HUES48 (cell line): ENCODE data around the gene UQCRH.
"Not testable (repeated sequence)": the region's sequence is repeated elsewhere in the genome, so short reads cannot be mapped to it uniquely, and the experiment has no call there.

Experiments
- H3K27ac ChIP-seq: one replicate; pipeline ENCODE4 v1.7.0; 2013; ENCODE audit warnings: low read depth, low read length, inconsistent platforms
- H3K27me3 ChIP-seq: 2 replicates; pipeline ENCODE4 v1.6.1; 2013; ENCODE audit warnings: mild to moderate bottlenecking, low read length; ENCODE audit not compliant: control insufficient read depth, insufficient read depth
- H3K36me3 ChIP-seq: 2 replicates; pipeline ENCODE4 v1.6.1; 2013; ENCODE audit warnings: low read length; ENCODE audit not compliant: control insufficient read depth, insufficient read depth
- H3K4me1 ChIP-seq: 2 replicates; pipeline ENCODE4 v1.6.1; 2013; ENCODE audit warnings: mild to moderate bottlenecking, low read length; ENCODE audit not compliant: control insufficient read depth, insufficient read depth
- H3K4me3 ChIP-seq: 2 replicates; pipeline ENCODE4 v1.5.1; 2013; ENCODE audit warnings: mild to moderate bottlenecking, low read depth, low read length
- H3K9ac ChIP-seq: 2 replicates; pipeline ENCODE4 v1.6.1; 2013; ENCODE audit warnings: mild to moderate bottlenecking, low read depth, low read length, moderate library complexity
- H3K9me3 ChIP-seq: 2 replicates; pipeline ENCODE4 v1.6.1; 2013; ENCODE audit warnings: low read length; ENCODE audit not compliant: control insufficient read depth, insufficient read depth

Gene UQCRH

DNA sequence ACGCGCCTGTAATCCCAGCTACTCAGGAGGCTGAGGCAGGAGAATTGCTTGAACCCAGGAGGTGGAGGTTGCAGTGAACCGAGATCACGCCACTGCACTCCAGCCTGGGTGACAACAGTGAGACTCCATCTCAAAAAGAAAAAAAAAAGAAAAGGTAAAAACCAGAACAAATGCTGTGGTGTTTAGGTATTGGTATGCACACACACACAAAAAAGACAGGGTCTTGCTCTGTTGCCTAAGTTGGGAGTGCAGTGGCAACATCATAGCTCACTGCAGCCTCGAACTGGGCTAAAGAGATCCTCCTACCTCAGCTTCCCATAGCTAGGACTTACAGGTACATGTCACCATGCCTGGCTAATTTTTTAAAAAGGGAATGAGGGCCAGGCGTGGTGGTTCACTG, 15.8 kb downstream of the UQCRH start:
- H3K4me3 ChIP-seq, H3K9me3 ChIP-seq, H3K27me3 ChIP-seq, H3K4me1 ChIP-seq, H3K9ac ChIP-seq, H3K27ac ChIP-seq: not testable (repeated sequence)
- peaks cover 29% of the 10 kb centered on the region for H3K36me3 ChIP-seq

DNA sequence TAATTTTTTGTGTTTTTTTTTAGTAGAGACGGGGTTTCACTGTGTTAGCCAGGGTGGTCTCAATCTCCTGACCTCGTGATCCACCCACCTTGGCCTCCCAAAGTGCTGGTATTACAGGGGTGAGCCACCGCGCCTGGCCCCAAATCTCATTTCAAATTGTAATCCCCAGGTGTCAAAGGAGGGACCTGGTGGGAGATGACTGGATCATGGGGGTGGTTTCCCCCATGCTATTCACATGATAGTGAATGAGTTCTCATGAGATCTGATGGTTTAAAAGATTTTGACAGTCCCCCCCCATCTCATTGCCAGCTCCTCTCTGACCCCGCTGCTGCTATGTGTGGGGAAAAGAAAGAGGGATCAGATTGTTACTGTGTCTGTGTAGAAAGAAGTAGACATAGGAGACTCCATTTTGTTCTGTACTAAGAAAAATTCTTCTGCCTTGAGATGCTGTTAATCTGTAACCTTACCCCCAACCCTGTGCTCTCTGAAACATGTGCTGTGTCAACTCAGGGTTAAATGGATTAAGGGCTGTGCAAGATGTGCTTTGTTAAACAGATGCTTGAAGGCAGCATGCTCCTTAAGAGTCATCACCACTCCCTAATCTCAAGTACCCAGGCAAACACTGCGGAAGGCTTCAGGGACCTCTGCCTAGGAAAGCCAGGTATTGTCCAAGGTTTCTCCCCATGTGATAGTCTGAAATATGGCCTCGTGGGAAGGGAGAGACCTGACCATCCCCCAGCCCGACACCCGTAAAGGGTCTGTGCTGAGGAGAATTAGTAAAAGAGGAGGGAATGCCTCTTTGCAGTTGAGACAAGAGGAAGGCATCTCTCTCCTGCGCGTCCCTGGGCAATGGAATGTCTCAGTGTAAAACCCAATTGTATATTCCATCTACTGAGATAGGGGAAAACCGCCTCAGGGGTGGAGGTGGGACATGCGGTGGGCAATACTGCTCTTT, 16.7 kb downstream of the UQCRH start:
- H3K4me3 ChIP-seq, H3K9me3 ChIP-seq, H3K4me1 ChIP-seq, H3K27me3 ChIP-seq, H3K9ac ChIP-seq: not testable (repeated sequence)
- H3K27ac ChIP-seq: peak overlapping the region; percentile 59
- H3K36me3 ChIP-seq: peaks cover 22% of the 10 kb centered on the region

DNA sequence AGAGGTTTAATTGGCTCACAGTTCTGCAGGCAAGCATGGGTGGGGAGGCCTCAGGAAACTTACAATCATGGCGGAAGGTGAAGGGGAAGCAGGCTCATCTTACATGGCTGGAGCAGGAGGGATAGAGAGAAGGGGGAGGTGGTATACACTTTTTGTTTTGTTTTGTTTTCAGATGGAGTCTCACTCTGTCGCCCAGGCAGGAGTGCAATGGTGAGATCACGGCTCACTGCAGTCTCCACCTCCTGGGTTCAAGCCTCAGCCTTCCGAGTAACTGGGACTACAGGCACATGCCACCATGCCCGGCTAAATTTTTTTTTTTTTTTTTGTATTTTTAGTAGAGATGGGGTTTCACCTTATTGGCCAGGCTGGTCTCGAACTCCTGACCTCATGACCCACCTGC, 18.7 kb downstream of the UQCRH start:
- not testable (repeated sequence) for H3K4me1 ChIP-seq

DNA sequence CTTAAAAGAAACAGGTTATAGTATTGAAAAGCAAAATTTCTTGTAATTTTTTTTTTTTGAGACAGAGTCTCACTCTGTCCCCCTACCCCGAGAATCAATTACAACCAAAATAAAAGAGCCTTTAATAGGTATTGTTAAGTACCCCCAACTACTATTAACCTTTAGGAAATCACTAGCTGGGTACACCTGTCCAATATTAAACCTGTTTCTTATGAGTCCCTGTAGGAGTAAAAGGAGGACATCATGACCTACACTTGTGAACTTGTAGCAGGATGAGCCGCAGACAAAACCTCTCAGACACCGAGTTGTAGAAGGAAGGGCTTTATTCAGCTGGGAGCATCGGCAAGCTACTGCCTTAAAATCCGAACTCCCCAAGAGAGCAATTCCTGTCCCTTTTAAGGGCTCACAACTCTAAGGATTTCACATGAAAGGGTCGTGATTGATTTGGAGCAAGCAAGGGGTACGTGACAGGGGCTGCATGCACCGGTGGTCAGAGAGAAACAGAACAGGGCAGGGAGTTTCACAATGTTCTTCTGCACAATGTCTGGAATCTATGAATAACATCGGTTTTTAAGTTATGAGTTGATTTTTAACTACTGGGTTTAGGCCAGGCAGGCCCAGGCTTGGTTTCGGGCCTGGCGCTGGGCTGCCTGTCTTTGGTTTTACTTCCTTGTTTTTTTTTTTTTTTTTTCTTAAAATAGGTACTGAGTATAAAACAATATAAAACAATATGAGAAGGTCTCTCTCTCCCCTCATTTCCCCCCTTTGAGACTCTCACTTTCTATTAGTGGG, 22.0 kb downstream of the UQCRH start:
- not testable (repeated sequence) for H3K9ac ChIP-seq, H3K36me3 ChIP-seq, H3K27ac ChIP-seq, H3K9me3 ChIP-seq, H3K4me3 ChIP-seq, H3K27me3 ChIP-seq
- peaks cover 22% of the 10 kb centered on the region for H3K4me1 ChIP-seq

More for the DNA sequence above, 18.7 kb downstream of the UQCRH start:
- not testable (repeated sequence) for H3K27me3 ChIP-seq, H3K36me3 ChIP-seq, H3K9ac ChIP-seq, H3K4me3 ChIP-seq, H3K9me3 ChIP-seq, H3K27ac ChIP-seq

DNA sequence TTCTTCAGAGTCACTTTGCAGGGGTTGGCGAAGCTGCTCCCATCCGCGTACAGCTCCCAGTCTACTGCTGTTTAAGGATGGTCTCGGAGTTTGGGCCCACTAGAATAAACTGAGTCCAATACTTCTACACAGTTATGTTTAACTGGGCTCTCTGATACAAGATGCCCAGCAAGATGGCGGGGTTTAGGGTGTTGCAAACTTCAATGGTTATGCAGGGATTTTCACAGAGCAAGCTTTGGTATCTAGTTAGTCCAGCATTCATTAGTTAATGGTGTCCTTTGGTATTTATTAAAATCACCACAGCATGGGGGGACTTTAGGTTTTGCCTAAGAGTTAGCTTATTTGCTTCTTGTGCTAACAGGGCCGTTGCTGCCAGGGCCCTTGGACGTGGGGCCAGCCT, 24.7 kb downstream of the UQCRH start:
- peaks cover 23% of the 10 kb centered on the region for H3K4me1 ChIP-seq
- H3K9ac ChIP-seq, H3K4me3 ChIP-seq, H3K27ac ChIP-seq, H3K27me3 ChIP-seq, H3K9me3 ChIP-seq, H3K36me3 ChIP-seq: not testable (repeated sequence)

DNA sequence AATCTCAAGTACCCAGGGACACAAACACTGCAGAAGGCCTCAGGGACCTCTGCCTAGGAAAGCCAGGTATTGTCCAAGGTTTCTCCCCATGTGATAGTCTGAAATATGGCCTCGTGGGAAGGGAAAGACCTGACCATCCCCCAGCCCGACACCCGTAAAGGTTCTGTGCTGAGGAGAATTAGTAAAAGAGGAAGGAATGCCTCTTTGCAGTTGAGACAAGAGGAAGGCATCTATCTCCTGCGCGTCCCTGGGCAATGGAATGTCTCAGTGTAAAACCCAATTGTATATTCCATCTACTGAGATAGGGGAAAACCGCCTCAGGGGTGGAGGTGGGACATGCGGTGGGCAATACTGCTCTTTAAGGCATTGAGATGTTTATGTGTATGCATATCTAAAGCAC, 26.3 kb downstream of the UQCRH start:
- H3K4me1 ChIP-seq: peaks cover 23% of the 10 kb centered on the region

DNA sequence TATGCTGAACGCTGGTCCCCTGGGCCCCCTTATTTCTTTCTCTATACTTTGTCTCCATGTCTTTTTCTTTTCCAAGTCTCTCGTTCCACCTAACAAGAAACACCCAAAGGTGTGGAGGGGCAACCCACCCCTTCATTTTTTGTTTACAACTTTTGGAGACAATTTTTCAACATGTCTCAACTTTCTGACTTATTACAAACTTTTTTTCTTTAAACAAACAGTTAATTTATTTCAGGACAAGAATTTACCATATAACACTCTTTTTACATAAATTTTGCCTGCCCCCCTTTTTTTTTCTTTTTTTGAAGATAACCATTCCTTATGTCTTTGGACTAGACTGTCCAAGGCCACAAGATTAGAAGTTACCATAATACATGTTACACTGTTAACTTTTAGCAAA, 26.9 kb downstream of the UQCRH start:
- H3K9ac ChIP-seq, H3K4me3 ChIP-seq, H3K27me3 ChIP-seq, H3K36me3 ChIP-seq, H3K27ac ChIP-seq, H3K9me3 ChIP-seq: not testable (repeated sequence)
- H3K4me1 ChIP-seq: peaks cover 23% of the 10 kb centered on the region

More for the DNA sequence above, 26.3 kb downstream of the UQCRH start:
- H3K9me3 ChIP-seq, H3K4me3 ChIP-seq, H3K36me3 ChIP-seq, H3K27ac ChIP-seq, H3K9ac ChIP-seq, H3K27me3 ChIP-seq: not testable (repeated sequence)

DNA sequence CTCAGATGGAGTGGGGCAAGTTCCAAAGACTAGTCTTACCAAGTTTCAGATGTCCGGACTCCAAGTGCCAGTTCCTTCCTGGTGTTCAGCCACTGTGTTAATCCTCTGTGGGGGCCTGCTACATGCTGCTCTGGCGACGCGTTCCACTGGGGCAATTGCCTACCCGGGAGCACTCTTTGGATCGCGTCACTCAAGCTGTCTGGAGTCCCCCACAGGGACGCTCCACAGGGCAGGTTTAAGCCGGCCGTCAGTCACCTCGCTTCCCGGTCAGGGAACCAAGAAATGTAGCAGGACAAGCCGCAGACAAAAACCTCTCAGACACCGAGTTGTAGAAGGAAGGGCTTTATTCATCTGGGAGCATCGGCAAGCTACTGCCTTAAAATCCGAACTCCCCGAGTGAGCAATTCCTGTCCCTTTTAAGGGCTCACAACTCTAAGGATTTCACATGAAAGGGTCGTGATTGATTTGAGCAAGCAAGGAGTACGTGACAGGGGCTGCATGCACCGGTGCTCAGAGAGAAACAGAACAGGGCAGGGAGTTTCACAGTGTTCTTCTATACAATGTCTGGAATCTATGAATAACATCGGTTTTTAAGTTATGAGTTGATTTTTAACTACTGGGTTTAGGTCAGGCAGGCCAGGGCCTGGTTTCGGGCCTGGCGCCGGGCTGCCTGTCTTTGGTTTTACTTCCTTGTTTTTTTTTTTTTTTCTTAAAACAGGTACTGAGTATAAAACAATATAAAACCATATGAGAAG, 28.5 kb downstream of the UQCRH start:
- H3K4me3 ChIP-seq, H3K27ac ChIP-seq, H3K27me3 ChIP-seq, H3K9me3 ChIP-seq, H3K36me3 ChIP-seq, H3K9ac ChIP-seq: not testable (repeated sequence)
- peaks cover 23% of the 10 kb centered on the region for H3K4me1 ChIP-seq

DNA sequence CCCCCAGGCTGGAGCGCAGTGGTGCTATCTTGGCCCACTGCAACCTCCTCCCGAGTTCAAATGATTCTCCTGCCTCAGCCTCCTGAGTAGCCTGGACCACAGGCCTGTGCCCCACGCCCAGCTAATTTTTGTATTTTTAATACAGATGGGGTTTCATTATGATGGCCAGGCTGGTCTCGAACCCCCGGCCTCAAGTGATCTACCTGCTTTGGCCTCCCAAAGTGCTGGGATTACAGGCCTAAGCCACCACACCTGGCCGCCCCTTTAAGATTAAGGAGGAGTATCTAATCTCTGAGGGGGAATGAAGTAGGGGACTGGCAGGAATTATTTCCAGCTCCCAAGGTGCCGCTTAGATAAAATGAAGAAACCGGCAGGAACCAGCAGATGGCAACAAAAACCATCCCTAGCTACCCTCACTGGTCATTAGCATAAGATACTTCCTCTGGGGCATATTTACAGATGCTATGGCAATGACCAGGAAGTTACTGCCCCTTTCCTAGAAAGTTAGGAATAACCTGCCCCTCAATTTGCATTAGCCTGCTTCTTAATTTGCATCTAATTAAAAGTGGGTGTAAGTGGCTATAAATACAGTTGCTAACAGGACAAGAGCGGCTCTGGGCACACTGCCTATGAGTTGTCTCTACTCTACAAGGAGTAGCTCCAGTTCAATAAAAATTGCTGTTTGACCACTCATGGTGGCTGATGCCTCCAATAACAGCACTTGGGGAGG, 30.0 kb downstream of the UQCRH start:
- no peak overlapping the region for H3K9ac ChIP-seq
- H3K4me3 ChIP-seq: no peak overlapping the region
- no peaks in the 10 kb centered on the region for H3K9me3 ChIP-seq
- no peaks in the 10 kb centered on the region for H3K36me3 ChIP-seq
- peaks cover 19% of the 10 kb centered on the region for H3K4me1 ChIP-seq
- no peak overlapping the region for H3K27ac ChIP-seq
- H3K27me3 ChIP-seq: no peaks in the 10 kb centered on the region

DNA sequence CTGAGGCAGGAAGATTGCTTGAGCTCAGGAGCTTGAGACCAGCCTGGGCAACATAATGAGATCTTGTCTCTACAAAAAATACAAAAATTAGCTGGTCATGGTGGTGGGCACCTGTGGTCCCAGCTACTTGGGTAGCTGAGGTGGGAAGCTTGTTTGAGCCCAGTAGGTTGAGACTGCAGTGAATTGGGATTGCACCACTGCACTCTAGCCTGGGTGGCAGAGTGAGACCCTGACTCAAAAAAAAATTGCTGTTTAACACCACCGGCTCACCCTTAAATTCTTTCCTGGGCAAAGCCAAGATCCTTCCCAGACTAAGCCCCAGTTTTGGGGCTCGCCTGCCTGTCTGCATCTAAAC, 30.5 kb downstream of the UQCRH start:
- Histone ChIP-seq H3K27ac (no peak overlapping the region), H3K4me3 (no peak overlapping the region), H3K9ac (no peak overlapping the region)

More for the DNA sequence above, 30.5 kb downstream of the UQCRH start:
- Histone ChIP-seq H3K27me3 (no peaks in the 10 kb centered on the region), H3K4me1 (peaks cover 17% of the 10 kb centered on the region), H3K9me3 (no peaks in the 10 kb centered on the region), H3K36me3 (no peaks in the 10 kb centered on the region)
